ENCODE results near the gene FBXO4. TPM values are rescaled to one million over a fixed set of nuclear protein-coding genes. Genes with fewer than 3 reads are reported as not detected.

Gene FBXO4
- total and polyA plus RNA-seq, 2 experiments from 2014 or later, result 0.63 to 0.74 TPM

GRCh38 chr5:41980396-41980795 is 55.3 kb downstream of the FBXO4 start (continued):
- TF ChIP-seq REST (IDR thresholded peaks at IDR 0.05; ENCODE audit: unreplicated experiment) (no peak), EZH2 (IDR thresholded peaks at IDR 0.05; ENCODE audit: low read depth, unreplicated experiment) (no peak), POLR2AphosphoS5 (IDR thresholded peaks at IDR 0.05; ENCODE audit: low read depth) (no peak), NANOG (IDR thresholded peaks at IDR 0.05; ENCODE audit: borderline replicate concordance) (no peak)

- no peak overlapping the region for H3K4me2 ChIP-seq
- Mint-ChIP-seq H3K36me3 (ENCODE audit: low read depth) (no peaks in the 10 kb centered on the region), H3K4me3 (no peak overlapping the region), H3K27me3 (ENCODE audit: insufficient read depth, low read depth, poor library complexity) (peaks cover 3% of the 10 kb centered on the region), H3K4me1 (no peaks in the 10 kb centered on the region), H3K9me3 (peaks cover 16% of the 10 kb centered on the region; the same call in 2 of the 3 replicates), H3K27ac (no peak overlapping the region)
- H3K27me3 ChIP-seq (ENCODE audit: insufficient read depth), result no peaks in the 10 kb centered on the region
- DNase-seq (ENCODE audit: low spot score) (no peak), ATAC-seq (no peak)
- H3K9me2 ChIP-seq (ENCODE audit: insufficient read depth), result no peaks in the 10 kb centered on the region
- H3K4me3 ChIP-seq, result no peak overlapping the region
- H3K27ac ChIP-seq (ENCODE audit: low read depth), result no peak overlapping the region
- H2AFZ ChIP-seq, result no peak overlapping the region
- no peaks in the 10 kb centered on the region for H3F3A ChIP-seq (replicated peaks; ENCODE audit: low read depth)
- no peaks in the 10 kb centered on the region for H4K20me1 ChIP-seq (replicated peaks; ENCODE audit: insufficient read depth)
- no peaks in the 10 kb centered on the region for H3K79me2 ChIP-seq (replicated peaks; ENCODE audit: insufficient read depth)
- H3K4me1 ChIP-seq (ENCODE audit: insufficient read depth), result no peaks in the 10 kb centered on the region
- no peaks in the 10 kb centered on the region for H3K36me3 ChIP-seq (ENCODE audit: insufficient read depth)
- TF ChIP-seq CTCF (conservative IDR thresholded peaks at IDR 0.05; ENCODE audit: low read depth in 2 of 2) (no peak), STAT1 (IDR thresholded peaks at IDR 0.05; ENCODE audit: unreplicated experiment) (no peak), JUNB (IDR thresholded peaks at IDR 0.05; ENCODE audit: unreplicated experiment) (no peak), ZNF462 (CRISPR knock-in tag; IDR thresholded peaks at IDR 0.05) (no peak), EZH2phosphoT487 (IDR thresholded peaks at IDR 0.05; ENCODE audit: unreplicated experiment) (no peak), CREB1 (CRISPR knock-in tag; IDR thresholded peaks at IDR 0.05; ENCODE audit: low read depth) (no peak), POLR2AphosphoS5 (IDR thresholded peaks at IDR 0.05; ENCODE audit: low read depth) (no peak), ZNF114 (CRISPR knock-in tag; IDR thresholded peaks at IDR 0.05) (no peak)
Observed at GRCh38 chr5:41980870-41981269, 55.8 kb downstream of the FBXO4 start.

All from GM23338 (cell line).